Measurements from ENCODE around the gene KLK6.

KLK6 gene

GRCh38 chr19:50910722-50911121 lies 58.7 kb downstream of the KLK6 start:
- DNase-seq (ENCODE audit: low read depth): no peak

GRCh38 chr19:50909240-50910070 lies 59.9 kb downstream of the KLK6 start:
- DNase-seq (ENCODE audit: low read depth): no peak

Measured in stimulated activated CD8-positive, alpha-beta memory T cell treated with anti-CD3 and anti-CD28 coated beads, Interleukin-7, amount 100 ng/mL, for 24 hours (primary cell).